Measurements from ENCODE around the gene ALS2.
"Not testable (repeated sequence)": the region's sequence is repeated elsewhere in the genome, so short reads cannot be mapped to it uniquely, and the experiment has no call there.

The ALS2 gene

GRCh38 chr2:201678401-201678800 lies 102.3 kb downstream of the ALS2 start:
- DNase-seq (ENCODE audit: low spot score): no peak
- no peak for TF ChIP-seq CTCF (IDR thresholded peaks at IDR 0.05; ENCODE audit: borderline replicate concordance, control extremely low read depth, extremely low read depth, insufficient read depth, missing control alignments)
- in situ Hi-C loops (cut with MboI; ENCODE audit: low sequenced_read_pairs, unreplicated experiment): no loop called here

- DNase-seq (ENCODE audit: low spot score): no peak
- in situ Hi-C loops (cut with MboI; ENCODE audit: low sequenced_read_pairs, unreplicated experiment): no loop called here
- no peak for TF ChIP-seq CTCF (IDR thresholded peaks at IDR 0.05; ENCODE audit: borderline replicate concordance, control extremely low read depth, extremely low read depth, insufficient read depth, missing control alignments)
Observed at GRCh38 chr2:201675454-201675853, 105.3 kb downstream of the ALS2 start.

- TF ChIP-seq CTCF (IDR thresholded peaks at IDR 0.05; ENCODE audit: borderline replicate concordance, control extremely low read depth, extremely low read depth, insufficient read depth, missing control alignments): no peak
- DNase-seq (ENCODE audit: low spot score): no peak
- in situ Hi-C loops (cut with MboI; ENCODE audit: low sequenced_read_pairs, unreplicated experiment): no loop called here
Observed at GRCh38 chr2:201674794-201675193, 105.9 kb downstream of the ALS2 start.

- TF ChIP-seq CTCF (IDR thresholded peaks at IDR 0.05; ENCODE audit: borderline replicate concordance, control extremely low read depth, extremely low read depth, insufficient read depth, missing control alignments): no peak
- in situ Hi-C loops (cut with MboI; ENCODE audit: low sequenced_read_pairs, unreplicated experiment): no loop called here
- DNase-seq (ENCODE audit: low spot score): no peak
Observed at GRCh38 chr2:201674298-201674697, 106.4 kb downstream of the ALS2 start.

- in situ Hi-C loops (cut with MboI; ENCODE audit: low sequenced_read_pairs, unreplicated experiment): no loop called here
- TF ChIP-seq CTCF (IDR thresholded peaks at IDR 0.05; ENCODE audit: borderline replicate concordance, control extremely low read depth, extremely low read depth, insufficient read depth, missing control alignments): no peak
- DNase-seq (ENCODE audit: low spot score): no peak
Observed at GRCh38 chr2:201673546-201673945, 107.2 kb downstream of the ALS2 start.

GRCh38 chr2:201671205-201671604 lies 109.5 kb downstream of the ALS2 start:
- DNase-seq (ENCODE audit: low spot score); in situ Hi-C loops (cut with MboI; ENCODE audit: low sequenced_read_pairs, unreplicated experiment): not testable (repeated sequence)

GRCh38 chr2:201669865-201670264 lies 110.9 kb downstream of the ALS2 start:
- no peak for DNase-seq (ENCODE audit: low spot score)
- TF ChIP-seq CTCF (IDR thresholded peaks at IDR 0.05; ENCODE audit: borderline replicate concordance, control extremely low read depth, extremely low read depth, insufficient read depth, missing control alignments): no peak
- in situ Hi-C loops (cut with MboI; ENCODE audit: low sequenced_read_pairs, unreplicated experiment): no loop called here

All from GM13976 (cell line).